NCI-H1930 (cell line): Measurements from ENCODE around the gene TEAD1.

ENCODE experiments used
- DNase-seq, 2 experiments: peaks; one replicate each; lab custom pipeline; 2025; lab: John Stamatoyannopoulos, UW

The TEAD1 gene

DNA sequence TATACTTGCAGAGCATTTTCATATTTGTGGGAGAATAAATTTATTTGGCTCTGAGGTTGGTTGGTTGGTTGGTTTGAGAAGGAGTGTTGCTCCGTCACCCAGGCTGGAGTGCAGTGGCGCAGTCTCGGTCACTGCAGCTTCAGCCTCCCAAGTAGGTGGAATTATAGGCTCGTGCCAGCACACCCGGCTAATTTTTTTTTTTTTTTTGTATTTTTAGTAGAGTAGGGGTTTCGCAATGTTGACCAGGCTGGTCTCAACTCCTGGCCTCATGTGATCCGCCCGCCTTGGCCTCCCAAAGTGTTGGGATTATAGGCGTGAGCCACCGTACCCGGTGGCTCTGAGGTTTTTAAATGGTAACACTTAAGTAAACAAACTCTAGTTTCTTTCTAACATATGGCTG, 161.1 kb downstream of the TEAD1 start:
- no peak for DNase-seq

DNA sequence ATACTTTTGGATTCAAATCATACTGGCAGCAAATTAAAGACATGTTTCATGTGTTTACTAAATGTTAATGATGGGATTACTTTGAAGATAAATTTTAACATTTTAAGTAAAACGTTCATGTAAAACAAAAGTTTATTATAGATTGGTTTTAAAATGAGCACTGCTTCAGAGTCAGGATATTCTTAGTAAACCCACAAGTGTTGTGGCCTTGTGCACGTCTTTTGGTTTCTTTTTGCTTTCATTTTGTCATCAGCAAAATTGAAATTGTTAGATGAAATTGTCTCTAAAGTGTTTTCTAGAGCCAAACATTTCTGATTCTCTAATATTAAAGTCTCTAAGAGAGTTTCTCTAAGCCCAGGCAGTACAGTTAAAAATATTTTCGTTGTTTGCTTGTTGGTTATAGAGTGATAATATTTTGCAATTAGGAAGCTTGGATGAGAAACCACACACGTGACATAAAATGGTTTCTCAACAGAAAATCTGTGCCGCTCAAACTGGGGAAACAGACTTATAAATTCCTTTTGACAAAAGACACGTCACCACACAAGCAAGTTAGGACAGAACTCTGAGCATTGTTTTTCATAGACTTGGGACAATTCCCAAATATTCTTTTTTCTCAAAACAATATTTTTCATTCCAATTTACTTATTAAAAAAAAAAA, 164.4 kb downstream of the TEAD1 start:
- DNase-seq = no peak

DNA sequence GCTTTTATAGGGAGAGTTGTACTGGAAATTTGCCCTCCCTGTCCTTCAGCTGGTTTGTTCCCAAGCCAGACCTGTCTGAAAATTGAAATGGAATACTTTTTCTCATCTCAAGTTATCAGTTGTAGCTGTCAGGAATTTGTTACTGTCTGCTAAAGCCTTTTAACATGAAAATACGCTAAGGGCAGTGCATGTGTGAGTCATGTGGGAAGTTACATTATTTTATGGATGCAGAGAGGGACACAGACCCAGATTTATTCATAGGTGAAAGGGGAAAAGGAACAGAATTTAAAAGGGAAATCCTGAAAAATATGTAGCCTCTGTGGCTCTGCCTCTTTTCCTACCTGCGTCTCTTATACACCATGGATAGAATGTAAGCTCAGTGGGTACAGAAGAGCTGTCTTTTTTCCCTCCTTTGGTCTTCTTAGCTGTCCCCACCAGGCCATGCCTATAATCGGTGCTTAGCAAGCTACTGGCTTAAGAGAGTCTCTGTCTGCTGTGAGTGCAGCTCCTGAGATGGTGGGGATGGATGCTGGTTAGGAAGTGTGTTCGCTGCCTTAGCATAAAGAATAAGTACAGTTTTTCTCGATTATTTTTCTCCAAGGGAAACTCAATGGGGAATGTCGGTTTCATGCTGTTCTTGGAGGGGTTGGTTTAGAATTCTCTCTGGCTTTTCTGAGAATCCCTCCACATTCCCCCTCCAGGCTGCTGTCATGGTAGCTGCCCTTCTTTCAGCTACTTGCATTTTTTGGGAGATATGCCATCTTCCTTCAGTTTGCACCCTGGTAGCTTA, 166.8 kb downstream of the TEAD1 start:
- no peak for DNase-seq

DNA sequence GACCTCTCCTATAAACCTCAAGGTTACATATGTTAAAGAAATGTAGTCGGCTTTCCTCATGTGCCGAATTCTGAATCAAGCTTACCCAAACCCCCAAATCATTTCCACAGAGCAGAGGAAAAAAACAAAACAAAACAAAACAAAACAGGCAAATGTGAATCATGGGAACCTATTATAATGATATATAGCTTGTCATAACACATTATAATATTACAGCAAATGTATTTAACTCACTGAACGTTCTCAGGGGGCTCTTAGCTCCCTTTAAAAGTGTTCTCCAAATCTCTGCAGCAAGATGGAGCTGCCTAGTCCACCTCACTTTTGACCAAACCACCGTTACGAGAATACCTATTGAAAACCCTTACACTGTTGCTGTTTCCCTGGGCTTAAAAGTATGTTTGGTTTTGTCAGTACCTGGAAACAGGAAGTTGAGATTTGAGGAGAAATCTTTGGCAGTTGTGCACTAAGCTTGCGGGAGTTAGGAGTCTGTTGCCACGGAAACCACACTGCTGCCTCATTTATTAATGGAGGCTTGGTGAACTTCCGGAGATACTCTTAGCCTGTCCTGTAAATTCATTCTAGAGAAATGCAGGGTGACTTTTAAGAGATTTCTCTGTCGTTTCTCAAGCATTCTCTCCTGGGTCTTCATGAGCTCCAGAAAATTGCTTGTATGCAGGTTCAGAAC, 167.9 kb downstream of the TEAD1 start:
- DNase-seq = no peak

DNA sequence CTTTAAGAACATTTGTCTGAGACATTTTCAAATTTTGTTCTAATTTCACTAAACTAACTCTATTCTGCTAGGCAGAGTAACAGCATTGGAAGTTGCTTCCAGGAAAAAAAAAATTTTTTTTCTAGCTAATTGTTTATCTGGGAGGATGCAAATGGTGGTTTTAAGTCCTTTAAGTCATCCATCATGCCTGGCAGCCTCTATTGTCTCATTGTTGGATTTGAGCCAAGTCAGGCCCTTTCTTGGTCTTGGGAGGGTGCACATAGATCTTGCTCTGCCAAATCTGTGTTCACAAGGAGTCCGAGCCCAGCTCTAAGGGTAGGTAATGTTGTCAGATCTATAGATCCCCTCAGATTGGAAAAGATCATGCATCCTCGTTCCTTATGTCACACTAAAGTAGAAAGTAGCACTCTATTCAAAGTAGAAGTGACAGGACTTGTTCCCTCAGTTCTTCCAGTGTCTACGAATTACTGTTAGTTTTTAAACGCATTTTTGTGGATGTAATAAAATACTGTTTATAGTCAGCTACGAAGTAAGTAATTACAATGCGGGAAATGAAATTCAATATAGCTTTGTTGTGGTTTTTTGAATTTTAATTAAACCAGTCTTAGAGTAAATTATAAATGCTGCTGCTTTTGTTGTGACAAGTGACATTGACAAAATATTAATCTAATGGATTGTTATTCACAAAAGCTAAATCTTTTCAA, 168.9 kb downstream of the TEAD1 start:
- DNase-seq = peak; percentile 63 to 82

DNA sequence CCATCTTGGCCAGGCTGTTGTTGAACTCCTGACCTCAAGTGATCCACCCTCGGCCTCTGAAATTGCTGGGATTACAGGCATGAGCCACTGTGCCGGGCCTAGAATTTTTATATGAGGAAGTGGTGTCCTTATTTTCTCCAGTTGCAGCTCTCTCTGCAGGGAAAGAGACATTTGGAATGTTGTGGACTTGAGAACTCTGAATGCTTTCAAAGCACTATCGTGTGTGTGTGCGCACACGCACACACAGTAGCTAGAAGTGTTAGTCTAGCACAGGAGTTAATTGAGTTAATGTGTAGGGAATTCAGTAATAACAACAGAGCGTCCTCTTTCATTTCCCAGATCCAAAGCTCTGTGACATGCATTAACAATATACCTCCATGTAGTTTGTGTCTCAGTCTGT, 170.9 kb downstream of the TEAD1 start:
- no peak for DNase-seq

DNA sequence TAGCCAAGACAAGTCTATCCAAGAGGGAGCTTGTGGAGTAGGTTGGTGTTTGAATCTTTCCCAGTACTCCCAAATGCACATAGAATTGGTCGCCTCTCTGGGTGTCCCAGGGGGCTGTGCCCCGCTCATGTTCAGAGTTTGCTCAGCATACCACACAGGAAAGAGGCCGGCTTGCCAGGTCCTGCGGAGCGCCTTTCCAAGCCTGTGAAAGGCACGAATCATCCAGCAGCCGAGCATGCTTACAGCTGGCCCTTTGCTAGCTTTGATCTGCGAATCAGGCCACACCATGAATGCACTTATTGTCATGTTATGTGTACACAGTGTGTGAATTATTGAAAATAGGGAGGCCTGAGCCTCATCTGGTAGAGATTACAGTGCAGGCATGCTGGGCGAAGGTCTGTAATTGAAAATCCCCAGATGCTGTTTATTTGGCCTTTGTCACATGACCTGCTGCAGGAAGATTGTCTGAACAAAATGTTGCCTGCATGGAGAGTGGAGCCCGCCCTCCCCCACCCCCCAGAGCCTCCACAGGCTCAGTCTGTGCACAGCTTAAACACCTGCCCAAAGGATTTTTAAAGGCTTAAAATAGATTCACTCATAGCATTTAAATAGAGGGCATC, 171.6 kb downstream of the TEAD1 start:
- peak; percentile 88 to 95 for DNase-seq

DNA sequence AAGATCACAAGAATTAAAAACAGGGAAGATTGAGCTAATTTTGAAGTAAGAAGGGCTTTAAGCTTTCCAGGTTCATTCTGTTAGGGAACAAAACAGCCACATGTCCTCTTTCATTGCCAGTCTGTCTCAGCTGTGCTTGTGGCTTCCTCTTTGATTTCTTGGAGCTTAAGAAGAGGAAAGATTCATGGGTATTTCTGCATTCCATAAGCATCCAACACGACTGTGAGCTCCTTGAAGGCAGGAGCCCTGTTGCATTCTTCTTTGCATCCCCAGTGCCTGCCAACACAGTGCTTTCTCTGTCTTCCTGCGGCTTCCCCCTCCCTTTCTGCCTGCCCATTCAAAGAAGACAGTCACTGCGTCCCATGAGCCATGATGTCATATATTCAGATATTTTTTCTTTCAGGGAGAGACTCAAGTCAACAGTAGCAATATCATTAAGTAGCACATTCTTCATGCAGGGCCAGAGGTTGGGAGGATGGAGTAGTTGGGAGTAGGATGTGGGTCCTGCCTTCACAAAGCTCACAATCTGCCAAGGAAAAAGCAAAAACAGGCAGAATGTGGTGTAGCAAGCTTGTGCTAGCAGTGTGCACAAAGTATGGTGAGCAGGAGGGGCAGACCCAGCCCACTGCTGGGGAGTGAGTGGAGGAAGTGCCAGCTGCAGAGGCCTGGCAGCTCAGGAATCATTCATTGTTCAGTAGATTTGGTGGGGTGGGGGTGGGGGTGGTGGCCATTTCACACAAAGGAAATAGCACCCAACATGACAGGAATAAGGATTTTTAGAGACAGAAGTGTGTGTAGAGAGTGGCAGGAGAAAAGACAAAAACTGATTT, 172.8 kb downstream of the TEAD1 start:
- no peak for DNase-seq

DNA sequence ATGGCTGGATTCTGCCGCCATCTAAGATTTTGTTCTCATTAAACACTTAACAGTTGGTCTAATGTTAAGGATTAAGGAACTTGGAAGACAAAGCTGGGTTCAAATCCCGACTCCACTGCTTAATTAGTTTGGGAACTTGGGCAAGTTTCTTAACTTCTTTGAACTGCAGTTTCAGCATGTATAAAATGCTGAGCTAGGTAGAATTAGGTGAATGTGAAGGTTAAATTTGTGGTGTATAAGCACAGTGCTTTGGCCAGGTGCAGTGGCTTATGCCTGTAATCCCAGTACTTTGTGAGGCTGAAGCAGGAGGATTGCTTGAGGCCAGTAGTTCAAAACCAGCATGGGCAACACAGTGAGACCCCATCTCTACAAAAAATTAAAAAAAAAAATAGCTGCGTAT, 174.2 kb downstream of the TEAD1 start:
- no peak for DNase-seq

DNA sequence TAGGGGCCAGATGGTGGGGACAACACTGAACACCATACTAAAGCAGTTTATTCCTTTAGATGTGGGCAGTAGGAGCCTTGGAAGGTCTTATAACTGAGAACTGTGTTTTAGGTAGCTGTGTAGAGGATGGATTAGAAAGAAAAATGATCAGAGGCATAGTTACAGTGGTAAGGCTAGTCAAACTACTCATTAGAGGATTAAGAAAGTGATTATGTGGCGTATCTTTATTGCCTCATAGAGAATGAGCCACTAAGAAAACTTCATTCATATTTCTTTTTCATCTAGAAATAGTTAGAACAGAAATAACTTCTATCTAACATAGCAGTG, 179.1 kb downstream of the TEAD1 start:
- no peak for DNase-seq

DNA sequence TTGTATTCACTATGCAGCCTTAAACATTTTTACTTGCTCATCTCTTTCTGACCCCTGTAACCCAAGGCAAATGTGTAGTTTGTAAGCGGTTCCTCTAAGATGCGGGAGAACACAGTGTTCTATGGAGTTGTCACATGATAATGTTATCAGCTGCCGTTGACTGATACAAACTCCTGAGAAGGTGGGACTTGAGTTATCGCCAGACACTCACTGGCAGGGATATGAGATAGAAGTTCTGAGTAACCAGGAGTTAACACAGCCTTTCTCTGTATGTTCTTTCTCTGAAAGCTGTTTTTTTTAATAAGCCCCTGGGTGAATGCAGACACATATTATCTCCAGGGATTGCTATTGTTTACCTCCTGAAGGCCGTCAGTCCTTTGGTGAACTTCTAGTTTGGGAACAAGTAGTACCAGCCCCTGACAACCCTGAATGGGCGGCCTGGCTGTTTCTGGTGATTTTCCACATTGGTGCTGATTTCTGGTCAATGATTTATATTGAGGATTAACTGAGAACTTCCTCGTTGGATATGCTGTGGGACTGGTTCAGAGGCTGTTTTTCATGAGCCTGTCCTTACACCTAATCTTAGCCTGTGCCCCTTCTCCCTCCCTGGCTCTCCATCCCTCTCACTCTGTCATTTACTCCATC, 179.6 kb downstream of the TEAD1 start:
- DNase-seq = no peak

DNA sequence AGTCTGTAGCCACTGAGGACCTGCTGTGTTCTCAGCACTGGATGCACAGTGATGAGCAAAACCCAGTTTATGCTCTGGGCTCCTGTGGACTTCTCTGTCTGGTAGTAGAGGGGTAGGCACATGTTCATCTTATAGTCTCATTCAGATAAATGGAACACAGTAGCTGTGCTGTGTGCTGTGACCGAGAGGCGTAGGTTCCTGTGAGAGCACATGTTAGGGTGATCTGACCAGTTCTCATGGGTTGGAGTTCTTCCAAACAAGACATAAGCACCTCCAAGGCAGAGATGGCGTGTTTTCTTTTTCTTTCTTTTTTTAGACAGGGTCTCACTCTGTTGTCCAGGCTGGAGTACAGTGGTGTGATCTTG, 180.1 kb downstream of the TEAD1 start:
- DNase-seq = no peak

DNA sequence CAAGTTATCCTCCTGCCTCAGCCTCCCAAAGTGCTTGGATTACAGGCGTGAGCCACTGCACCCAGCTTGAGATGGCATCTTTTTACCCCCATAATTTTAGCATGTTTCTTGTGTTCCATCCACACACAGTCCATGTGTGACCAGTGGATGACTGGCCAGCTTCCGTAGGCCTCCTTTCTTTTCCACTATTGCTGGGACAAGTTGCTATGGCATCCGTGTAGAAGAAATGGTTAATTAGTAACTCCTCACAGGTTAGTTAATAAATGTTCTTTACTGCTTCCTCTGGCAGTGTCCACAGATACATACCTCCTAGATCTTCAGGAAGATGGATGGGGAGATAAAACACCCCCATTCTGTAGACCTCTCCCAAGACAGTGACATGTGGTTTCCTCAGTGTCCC, 180.6 kb downstream of the TEAD1 start:
- no peak for DNase-seq

DNA sequence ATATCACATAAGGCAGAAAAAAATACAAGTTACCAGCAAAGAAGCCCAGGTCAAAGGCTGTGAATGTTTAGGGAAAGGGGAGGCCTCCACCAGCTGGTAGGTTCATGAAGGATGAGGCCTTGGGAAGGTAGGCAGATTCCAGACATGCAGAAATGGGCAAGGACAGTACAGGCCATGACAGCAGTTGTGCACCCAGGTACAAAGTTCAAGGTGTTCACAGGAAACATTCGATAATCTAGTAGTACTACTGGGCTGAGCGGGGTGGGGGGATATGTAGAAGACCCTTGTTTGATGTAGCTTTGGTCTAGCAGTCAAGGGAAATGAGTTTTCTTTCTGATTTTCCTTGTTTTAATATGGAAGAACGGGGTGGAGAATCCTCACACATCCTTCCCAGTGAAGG, 182.1 kb downstream of the TEAD1 start:
- no peak for DNase-seq

DNA sequence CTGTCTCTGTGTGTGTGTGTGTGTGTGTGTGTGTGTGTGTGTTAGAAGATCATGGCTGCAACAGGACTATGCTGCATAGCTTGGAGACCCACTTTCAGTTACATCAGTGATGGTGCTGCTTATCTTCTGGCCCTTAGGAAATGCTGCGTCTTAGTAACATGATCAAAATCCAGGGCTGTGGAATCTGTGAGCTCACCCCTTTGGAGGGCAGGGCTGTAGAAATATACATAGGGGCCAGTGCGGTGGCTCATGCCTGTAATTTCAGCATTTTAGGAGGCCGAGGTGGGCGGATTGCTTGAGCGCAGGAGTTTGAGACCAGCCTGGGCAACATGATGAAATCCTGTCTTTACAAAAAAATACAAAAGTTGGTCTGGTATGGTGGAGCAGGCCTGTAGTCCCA, 183.4 kb downstream of the TEAD1 start:
- no peak for DNase-seq

DNA sequence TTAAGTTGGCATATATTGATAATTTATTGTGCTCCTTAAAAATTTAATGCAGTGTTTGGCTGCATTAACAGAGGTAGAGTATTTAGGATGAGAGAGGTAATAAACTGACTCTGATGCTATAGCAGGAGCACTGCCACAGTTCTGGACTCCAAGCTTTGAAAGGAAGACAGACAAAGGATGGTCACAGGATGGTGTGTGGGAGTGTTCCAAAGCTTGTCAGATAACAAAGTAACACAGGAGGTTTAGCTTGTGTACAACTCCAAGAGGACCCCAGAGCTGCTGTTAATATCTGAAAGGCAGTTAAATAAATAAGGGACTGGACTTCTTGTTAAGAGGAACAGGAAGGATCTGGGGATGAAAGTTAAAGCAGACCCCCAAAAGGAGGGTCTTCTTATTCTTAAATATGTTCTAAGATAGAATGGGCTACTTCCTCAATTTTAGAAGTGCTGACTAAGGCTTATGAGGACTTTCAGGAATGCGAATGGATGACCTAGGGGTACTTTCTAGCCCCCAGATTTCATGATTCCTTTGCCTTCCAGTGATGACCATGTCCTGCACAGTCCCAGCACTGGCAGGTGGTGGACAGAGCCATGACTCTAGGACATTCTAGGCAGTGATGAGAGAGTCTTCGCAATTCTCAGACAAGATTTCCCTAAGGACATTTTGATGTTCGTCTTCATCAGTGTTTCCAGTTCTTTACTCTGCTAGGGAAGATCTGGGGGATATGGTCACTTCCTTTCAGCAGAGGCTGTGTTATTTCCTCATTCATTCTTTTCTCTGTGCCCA, 185.8 kb downstream of the TEAD1 start:
- no peak for DNase-seq

DNA sequence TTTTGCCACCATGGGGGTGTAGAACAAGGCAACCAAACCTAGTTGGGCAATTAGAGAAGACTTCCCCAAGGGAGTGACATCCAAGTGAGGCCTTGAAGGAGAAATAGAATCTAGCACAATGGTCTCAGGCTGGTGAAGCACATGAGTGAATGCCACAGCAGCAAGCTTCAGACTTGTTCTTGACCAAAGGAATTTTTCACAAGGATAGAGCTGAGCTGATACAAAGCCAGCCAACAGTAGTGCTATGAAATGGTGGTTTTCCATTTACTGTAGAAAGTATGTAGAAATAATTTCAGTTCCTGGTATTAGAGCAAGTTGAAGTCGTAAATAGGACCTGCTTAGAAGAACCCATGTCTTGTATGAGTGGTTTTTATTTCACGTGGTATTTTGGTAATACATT, 186.6 kb downstream of the TEAD1 start:
- no peak for DNase-seq

DNA sequence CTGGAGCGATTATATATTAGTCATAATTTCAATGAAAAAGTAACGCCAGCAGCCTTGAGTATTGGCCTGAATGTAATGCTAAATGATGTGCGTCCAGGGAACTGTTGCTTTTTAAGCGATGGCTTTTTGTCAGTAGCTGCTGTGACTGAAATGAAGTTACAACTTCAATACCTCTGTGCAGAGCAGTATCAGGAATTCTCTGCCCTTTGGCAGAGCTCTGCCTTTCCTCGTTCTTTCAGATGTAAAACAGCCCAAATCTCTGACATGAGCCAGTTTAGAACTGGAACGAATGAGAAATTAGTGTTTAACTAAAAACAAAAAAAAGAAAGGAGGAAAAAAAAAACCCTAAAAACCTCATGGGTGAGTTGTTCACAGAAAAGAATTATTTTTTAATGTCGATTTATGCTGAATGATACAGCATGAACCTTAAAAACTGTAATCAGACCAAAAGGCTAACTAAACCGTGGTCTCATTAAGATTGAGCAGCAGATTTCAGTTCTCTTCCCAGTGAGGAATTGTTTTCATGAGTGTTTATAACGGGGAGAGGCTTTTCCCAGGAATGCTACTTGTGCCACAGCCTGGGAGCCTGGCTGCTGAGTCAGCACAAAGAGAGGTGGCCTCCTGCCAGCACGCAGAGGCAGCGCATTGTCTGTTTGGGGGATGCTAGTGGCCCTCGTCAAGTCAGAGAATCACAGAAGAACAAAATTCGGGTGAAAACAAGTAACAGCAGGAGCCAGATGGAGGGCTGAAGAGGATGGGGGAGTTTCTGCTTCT, 188.7 kb downstream of the TEAD1 start:
- no peak for DNase-seq

DNA sequence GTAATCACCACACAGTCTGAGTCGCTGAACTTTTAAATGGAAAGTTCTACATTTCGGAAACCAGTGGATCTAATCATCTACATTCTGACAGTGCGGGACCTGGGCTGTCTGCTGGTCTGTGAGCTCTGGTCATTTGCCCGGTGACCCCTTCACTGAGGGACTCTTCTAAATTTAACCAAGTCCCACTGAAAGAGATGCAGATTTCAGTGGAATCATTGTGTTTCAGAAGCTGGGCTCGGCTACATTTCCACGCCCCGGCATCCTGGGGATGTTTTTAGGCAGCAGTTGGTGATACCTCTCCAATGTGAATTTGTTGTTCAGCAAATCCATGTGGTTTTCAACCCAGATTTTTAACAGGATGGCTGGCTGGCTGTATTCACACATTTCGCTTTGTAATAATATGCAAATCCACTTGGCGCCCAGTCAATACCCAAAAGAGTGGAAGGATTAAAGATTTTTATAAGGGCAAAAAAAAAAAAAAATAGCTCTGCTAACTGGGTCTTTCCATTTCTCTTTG, 189.4 kb downstream of the TEAD1 start:
- no peak for DNase-seq
